ENCODE results near the gene KCNN1.

- no peak for TF ChIP-seq CTCF (IDR thresholded peaks at IDR 0.05)
- no peak for TF ChIP-seq POLR2AphosphoS5 (IDR thresholded peaks at IDR 0.05; ENCODE audit: low read depth, low read length)
- no peak for TF ChIP-seq REST (IDR thresholded peaks at IDR 0.05; ENCODE audit: insufficient read depth in 1 of 2, low read depth in 2 of 2, low read length in 1 of 2)
- no peak for TF ChIP-seq SIN3A (IDR thresholded peaks at IDR 0.05; ENCODE audit: borderline replicate concordance, insufficient read depth, low read depth, low read length)
Observed at GRCh38 chr19:17989425-17990094, 22.7 kb downstream of the KCNN1 start.

Measured in Panc1 (cell line).